Measurements from ENCODE around the gene TMEM145. TPM values are rescaled to one million over a fixed set of nuclear protein-coding genes. Genes with fewer than 3 reads are reported as not detected.

TMEM145 gene
- total and polyA plus RNA-seq, 10 of the 15 experiments (the other 5 are each of a cell fraction or from before 2014, with no cell fraction given) = 0.04 to 0.97 (median 0.16) TPM; not detected in 4

DNA sequence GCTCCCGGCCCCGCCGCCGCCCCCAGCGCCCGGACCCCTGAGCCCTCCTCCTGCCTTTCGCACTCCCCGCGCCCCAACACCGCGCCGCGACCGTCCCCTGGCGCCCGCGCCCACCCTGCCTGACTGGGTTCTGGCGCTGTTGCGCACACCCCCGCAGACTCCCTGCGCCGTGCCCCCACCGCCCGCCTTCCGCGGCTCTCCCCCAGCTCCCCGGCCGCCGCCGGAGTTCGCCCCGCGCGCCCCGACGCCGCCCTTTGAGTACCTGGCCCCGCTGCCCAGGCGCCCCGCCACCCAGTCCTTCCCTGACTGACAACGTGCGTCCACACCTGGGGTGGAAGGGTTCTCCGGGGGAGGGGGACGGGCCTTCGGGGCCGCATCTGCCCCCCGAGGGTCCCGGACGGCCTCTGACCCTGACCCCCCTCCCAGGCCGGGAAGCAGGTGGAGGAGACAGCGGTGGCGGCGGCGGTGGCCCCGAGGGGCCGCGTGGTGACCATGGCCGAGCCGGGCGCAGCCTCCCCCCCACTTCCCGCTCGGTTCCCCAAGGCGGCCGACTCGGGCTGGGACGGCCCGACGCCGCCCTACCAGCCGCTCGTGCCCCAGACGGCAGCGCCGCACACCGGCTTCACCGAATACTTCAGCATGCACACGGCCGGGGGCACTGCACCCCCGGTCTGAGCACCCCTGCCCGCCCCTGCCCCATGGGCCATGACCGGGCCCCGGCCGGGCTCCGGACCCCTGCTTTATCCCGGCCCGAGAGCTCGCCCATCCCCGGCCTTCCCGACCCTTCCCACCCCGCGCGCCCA lies 10.9 kb downstream of the TMEM145 start (continued):
- TF ChIP-seq, protein P1, sequence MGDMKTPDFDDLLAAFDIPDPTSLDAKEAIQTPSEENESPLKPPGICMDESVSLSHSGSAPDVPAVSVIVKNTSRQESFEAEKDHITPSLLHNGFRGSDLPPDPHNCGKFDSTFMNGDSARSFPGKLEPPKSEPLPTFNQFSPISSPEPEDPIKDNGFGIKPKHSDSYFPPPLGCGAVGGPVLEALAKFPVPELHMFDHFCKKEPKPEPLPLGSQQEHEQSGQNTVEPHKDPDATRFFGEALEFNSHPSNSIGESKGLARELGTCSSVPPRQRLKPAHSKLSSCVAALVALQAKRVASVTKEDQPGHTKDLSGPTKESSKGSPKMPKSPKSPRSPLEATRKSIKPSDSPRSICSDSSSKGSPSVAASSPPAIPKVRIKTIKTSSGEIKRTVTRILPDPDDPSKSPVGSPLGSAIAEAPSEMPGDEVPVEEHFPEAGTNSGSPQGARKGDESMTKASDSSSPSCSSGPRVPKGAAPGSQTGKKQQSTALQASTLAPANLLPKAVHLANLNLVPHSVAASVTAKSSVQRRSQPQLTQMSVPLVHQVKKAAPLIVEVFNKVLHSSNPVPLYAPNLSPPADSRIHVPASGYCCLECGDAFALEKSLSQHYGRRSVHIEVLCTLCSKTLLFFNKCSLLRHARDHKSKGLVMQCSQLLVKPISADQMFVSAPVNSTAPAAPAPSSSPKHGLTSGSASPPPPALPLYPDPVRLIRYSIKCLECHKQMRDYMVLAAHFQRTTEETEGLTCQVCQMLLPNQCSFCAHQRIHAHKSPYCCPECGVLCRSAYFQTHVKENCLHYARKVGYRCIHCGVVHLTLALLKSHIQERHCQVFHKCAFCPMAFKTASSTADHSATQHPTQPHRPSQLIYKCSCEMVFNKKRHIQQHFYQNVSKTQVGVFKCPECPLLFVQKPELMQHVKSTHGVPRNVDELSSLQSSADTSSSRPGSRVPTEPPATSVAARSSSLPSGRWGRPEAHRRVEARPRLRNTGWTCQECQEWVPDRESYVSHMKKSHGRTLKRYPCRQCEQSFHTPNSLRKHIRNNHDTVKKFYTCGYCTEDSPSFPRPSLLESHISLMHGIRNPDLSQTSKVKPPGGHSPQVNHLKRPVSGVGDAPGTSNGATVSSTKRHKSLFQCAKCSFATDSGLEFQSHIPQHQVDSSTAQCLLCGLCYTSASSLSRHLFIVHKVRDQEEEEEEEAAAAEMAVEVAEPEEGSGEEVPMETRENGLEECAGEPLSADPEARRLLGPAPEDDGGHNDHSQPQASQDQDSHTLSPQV (IDR thresholded peaks at IDR 0.05) = no peak
- TF ChIP-seq PML (IDR thresholded peaks at IDR 0.05; ENCODE audit: low read length) = no peak
- TF ChIP-seq MEF2A (IDR thresholded peaks at IDR 0.05; ENCODE audit: insufficient read depth, low read depth, low read length) = no peak
- TF ChIP-seq ESRRA (IDR thresholded peaks at IDR 0.05; ENCODE audit: low read length) = no peak
- TF ChIP-seq SPI1 (IDR thresholded peaks at IDR 0.05; ENCODE audit: borderline replicate concordance, insufficient read depth, low read depth, low read length) = no peak
- TF ChIP-seq DPF2 (IDR thresholded peaks at IDR 0.05) = 0 out of 2 replicates have a peak, but pooled peaks have one; percentile 20
- TF ChIP-seq IKZF1 (conservative IDR thresholded peaks at IDR 0.05) = peak; percentile 70
- TF ChIP-seq TARDBP (IDR thresholded peaks at IDR 0.05; ENCODE audit: borderline replicate concordance) = no peak

Data from GM12878 (cell line).